ENCODE results near the gene BIRC7.

Gene BIRC7

DNA sequence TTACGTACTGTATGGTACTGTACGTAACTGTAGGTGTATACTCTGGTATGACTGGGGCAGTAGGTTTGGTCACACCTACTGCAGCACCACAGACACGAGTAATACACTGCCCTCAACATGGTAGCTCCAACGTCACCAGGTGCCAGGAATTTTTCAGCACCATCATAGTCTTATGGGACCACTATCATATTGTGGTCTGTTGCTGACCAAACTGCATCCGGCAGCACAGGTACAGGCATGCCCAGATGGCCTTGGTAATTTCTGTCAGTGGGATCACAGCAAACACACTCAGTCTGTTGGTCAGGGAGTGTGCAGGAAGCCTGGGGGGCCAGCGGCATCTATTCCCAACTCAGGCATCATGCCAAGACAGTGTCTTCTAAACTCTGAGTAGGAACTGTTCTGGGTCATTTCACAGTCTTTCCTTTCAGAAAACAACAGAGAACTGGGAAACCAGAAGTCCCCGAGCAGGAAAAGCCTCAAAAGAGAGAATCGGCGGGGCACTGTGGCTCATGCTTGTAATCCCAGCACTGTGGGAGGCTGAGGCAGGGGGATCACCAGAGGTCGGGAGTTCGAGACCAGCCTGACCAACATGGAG, 25.6 kb upstream of the BIRC7 start:
- Histone ChIP-seq H3K4me2 (ENCODE audit: low read length) (no peak overlapping the region), H3K9ac (ENCODE audit: low read length) (no peak overlapping the region), H3K9me2 (ENCODE audit: low read depth, low read length) (no peaks in the 10 kb centered on the region), H4K20me1 (ENCODE audit: insufficient read depth, low read length) (no peaks in the 10 kb centered on the region), H3K4me1 (ENCODE audit: insufficient read depth, low read length, severe bottlenecking) (peaks cover 13% of the 10 kb centered on the region), H3K79me2 (ENCODE audit: insufficient read depth, low read length) (peaks cover 48% of the 10 kb centered on the region), H3F3A (ENCODE audit: insufficient read depth, low read length) (no peaks in the 10 kb centered on the region), H3K27ac (ENCODE audit: low read depth, low read length, poor library complexity, severe bottlenecking) (no peak overlapping the region), H3K27me3 (ENCODE audit: insufficient read depth, low read length) (no peaks in the 10 kb centered on the region), H3K9me3 (ENCODE audit: low read length) (no peaks in the 10 kb centered on the region), H3K36me3 (ENCODE audit: insufficient read depth, low read length) (peaks cover 91% of the 10 kb centered on the region), H2AFZ (ENCODE audit: low read length) (no peak overlapping the region), H3K4me3 (ENCODE audit: low read depth, low read length, poor library complexity, severe bottlenecking) (no peak overlapping the region)
- no peak for TF ChIP-seq EZH2 (IDR thresholded peaks at IDR 0.05; ENCODE audit: borderline replicate concordance, low read length)
- TF ChIP-seq, protein P1, sequence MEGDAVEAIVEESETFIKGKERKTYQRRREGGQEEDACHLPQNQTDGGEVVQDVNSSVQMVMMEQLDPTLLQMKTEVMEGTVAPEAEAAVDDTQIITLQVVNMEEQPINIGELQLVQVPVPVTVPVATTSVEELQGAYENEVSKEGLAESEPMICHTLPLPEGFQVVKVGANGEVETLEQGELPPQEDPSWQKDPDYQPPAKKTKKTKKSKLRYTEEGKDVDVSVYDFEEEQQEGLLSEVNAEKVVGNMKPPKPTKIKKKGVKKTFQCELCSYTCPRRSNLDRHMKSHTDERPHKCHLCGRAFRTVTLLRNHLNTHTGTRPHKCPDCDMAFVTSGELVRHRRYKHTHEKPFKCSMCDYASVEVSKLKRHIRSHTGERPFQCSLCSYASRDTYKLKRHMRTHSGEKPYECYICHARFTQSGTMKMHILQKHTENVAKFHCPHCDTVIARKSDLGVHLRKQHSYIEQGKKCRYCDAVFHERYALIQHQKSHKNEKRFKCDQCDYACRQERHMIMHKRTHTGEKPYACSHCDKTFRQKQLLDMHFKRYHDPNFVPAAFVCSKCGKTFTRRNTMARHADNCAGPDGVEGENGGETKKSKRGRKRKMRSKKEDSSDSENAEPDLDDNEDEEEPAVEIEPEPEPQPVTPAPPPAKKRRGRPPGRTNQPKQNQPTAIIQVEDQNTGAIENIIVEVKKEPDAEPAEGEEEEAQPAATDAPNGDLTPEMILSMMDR (IDR thresholded peaks at IDR 0.05; ENCODE audit: low read length): no peak

- no peaks in the 10 kb centered on the region for H3F3A ChIP-seq (ENCODE audit: insufficient read depth, low read length)
- no peaks in the 10 kb centered on the region for H3K9me3 ChIP-seq (ENCODE audit: low read length)
- no peaks in the 10 kb centered on the region for H4K20me1 ChIP-seq (ENCODE audit: insufficient read depth, low read length)
- no peaks in the 10 kb centered on the region for H3K27me3 ChIP-seq (ENCODE audit: insufficient read depth, low read length)
- peaks cover 24% of the 10 kb centered on the region for H3K4me1 ChIP-seq (ENCODE audit: insufficient read depth, low read length, severe bottlenecking)
- no peak overlapping the region for H3K27ac ChIP-seq (ENCODE audit: low read depth, low read length, poor library complexity, severe bottlenecking)
- no peaks in the 10 kb centered on the region for H3K9me2 ChIP-seq (ENCODE audit: low read depth, low read length)
- H2AFZ ChIP-seq (ENCODE audit: low read length): no peak overlapping the region
- peaks cover 53% of the 10 kb centered on the region for H3K79me2 ChIP-seq (ENCODE audit: insufficient read depth, low read length)
- H3K36me3 ChIP-seq (ENCODE audit: insufficient read depth, low read length): peaks cover 73% of the 10 kb centered on the region
- H3K9ac ChIP-seq (ENCODE audit: low read length): no peak overlapping the region
- TF ChIP-seq, protein P1 (IDR thresholded peaks at IDR 0.05; ENCODE audit: low read length): no peak
- TF ChIP-seq EZH2 (IDR thresholded peaks at IDR 0.05; ENCODE audit: borderline replicate concordance, low read length): no peak
- H3K4me3 ChIP-seq (ENCODE audit: low read depth, low read length, poor library complexity, severe bottlenecking): no peak overlapping the region
- H3K4me2 ChIP-seq (ENCODE audit: low read length): no peak overlapping the region
These were observed 23.3 kb upstream of the BIRC7 start for GRCh38 chr20:63212393-63212730.

DNA sequence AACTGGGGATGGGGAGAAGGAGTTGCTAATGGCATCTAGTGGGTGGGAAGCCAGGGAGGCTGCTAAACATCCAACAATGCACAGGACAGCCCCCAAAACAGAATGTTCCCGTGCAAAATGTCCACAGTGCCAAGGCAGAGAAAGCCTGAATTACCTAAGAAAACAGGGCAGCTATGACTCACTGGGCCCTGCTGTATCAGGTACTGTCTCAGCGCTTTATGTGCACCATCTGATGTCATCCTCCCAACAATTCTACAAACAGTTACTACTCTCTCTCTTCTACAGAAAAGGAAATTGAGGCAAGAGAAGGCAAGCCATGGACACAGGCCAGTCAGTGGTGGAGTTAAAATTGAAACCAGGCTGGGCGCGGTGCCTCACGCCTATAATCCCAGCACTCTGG, 22.9 kb upstream of the BIRC7 start:
- no peak overlapping the region for H3K4me3 ChIP-seq (ENCODE audit: low read depth, low read length, poor library complexity, severe bottlenecking)
- no peak overlapping the region for H3K27ac ChIP-seq (ENCODE audit: low read depth, low read length, poor library complexity, severe bottlenecking)
- no peaks in the 10 kb centered on the region for H3F3A ChIP-seq (ENCODE audit: insufficient read depth, low read length)
- no peak overlapping the region for H3K9ac ChIP-seq (ENCODE audit: low read length)
- peaks cover 69% of the 10 kb centered on the region for H3K36me3 ChIP-seq (ENCODE audit: insufficient read depth, low read length)
- H3K4me2 ChIP-seq (ENCODE audit: low read length): no peak overlapping the region
- H3K79me2 ChIP-seq (ENCODE audit: insufficient read depth, low read length): peaks cover 53% of the 10 kb centered on the region
- TF ChIP-seq EZH2 (IDR thresholded peaks at IDR 0.05; ENCODE audit: borderline replicate concordance, low read length): no peak
- TF ChIP-seq, protein P1 (IDR thresholded peaks at IDR 0.05; ENCODE audit: low read length): no peak
- H3K4me1 ChIP-seq (ENCODE audit: insufficient read depth, low read length, severe bottlenecking): peaks cover 24% of the 10 kb centered on the region
- no peak overlapping the region for H2AFZ ChIP-seq (ENCODE audit: low read length)
- H4K20me1 ChIP-seq (ENCODE audit: insufficient read depth, low read length): no peaks in the 10 kb centered on the region
- no peaks in the 10 kb centered on the region for H3K9me3 ChIP-seq (ENCODE audit: low read length)
- H3K9me2 ChIP-seq (ENCODE audit: low read depth, low read length): no peaks in the 10 kb centered on the region
- no peaks in the 10 kb centered on the region for H3K27me3 ChIP-seq (ENCODE audit: insufficient read depth, low read length)

Data from OCI-LY1 (cell line).